NCI-H446 (cell line): Measurements from ENCODE around the gene TNFRSF17.
"Not testable (repeated sequence)": the region's sequence is repeated elsewhere in the genome, so short reads cannot be mapped to it uniquely, and the experiment has no call there.

Source experiments
- DNase-seq, 2 experiments: peaks; one replicate each; lab custom pipeline; 2025; lab: John Stamatoyannopoulos, UW

TNFRSF17 gene

DNA sequence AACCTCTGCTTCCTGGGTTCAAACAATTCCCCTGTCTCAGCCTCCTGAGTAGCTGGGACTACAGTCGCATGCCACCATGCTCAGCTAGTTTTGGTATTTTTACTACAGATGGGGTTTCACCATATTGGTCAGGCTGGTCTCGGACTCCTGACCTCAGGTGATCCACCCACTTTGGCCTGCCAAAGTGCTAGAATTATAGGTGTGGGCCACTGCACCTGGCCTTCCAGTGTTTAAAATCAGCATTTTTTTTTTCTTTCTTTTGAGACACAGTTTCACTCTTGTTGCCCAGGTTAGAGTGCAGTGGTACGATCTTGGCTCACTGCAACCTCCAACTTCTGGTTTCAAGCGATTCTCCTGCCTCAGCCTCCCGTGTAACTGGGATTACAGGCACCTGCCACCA, 5.3 kb downstream of the TNFRSF17 start:
- DNase-seq: not testable (repeated sequence)

DNA sequence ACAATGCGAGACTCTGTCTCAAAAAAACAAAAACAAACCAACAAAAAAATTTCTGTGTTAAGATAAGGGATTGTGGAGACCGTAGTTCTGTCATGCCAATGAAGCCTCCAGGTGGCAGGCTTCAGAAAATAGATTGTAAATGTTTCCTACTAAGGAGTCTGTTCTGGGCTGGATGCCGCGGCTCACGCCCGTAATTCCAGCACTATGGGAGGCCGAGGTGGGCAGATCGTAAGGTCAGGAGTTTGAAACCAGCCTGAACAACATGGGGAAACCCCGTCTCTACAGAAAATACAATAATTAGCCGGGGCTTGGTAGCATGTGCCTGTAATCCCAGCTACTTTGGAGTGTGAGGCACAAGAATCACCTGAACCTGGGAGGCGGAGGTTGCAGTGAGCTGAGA, 7.1 kb downstream of the TNFRSF17 start:
- DNase-seq: peak in 1 of 2 experiments; percentile 16

DNA sequence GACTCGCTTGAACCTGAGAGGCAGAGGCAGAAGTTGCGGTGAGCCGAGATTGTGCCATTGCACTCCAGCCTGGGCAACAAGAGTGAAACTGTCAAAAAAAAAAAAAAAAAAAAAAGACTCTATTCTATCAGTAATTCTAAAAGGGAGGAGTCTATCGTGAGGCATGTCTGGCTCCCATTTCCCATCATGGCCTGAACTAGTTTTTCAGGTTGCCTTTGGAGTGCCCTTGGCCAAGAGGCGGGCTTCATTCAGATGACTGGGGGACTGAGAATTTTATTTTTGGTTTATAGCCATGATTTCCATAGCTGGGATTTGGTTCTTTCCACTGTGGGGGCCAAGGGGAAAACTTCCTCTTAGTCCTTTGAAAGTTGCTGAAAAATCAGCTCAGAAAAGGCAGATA, 8.1 kb downstream of the TNFRSF17 start:
- no peak for DNase-seq

GRCh38 chr16:11976850-11977375, 11.9 kb downstream of the TNFRSF17 start:
- no peak for DNase-seq

GRCh38 chr16:11977376-11978041, 12.5 kb downstream of the TNFRSF17 start:
- peak in 1 of 2 experiments; percentile 24 for DNase-seq

DNA sequence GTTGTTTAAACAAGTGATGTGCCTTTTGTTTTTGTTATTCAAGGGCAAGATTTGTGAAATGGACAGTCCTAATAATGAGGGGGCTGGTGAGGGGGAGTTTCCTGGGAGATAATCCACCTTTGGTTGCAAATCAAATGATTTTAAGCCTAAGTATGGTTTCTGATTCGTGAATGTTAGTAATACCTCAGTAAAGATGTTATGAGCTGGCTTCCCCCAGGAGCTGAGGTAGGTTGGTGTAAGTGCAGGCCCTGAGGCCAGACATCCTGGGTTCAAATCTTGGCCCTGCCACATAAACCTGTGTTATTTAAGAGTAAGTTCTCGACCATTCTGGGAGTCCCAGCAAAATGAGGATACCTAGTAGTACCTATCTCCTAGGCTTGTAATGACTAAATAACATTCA, 13.1 kb downstream of the TNFRSF17 start:
- DNase-seq: no peak

- no peak for DNase-seq
These were observed 14.1 kb downstream of the TNFRSF17 start for GRCh38 chr16:11979013-11979672.

DNA sequence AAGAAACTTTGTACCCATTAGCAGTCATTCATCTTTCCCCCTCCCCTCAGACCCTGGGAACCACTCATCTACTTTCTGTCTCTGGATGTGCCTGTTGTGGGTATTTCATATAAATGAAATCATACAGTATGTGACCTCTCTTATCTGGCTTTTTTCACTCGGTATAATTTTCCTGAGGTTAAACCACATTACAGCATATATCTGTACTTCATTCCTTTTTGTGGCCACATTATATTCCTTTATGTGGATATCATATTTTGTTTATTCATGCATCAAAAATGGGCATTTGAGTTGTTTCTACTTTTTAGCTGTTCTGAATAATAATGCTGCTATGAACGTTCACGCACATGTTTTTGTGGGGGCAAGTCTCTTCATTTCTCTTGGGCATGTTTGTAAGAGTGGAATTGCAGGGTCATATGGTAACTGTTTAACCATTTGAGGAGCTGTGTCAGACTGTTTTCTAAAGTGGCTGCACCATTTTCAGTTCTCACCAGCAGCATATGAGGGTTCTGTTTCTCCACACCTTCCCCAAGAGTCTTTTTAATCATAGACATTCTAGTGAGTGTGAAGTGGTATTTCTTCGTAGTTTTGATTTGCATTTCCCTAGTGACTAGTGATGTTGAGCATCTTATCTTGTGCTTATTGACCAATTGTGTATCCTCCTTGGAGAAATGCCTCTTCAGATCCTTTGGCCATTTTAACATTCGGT, 15.3 kb downstream of the TNFRSF17 start:
- no peak for DNase-seq

- no peak for DNase-seq
These were observed 20.2 kb downstream of the TNFRSF17 start for GRCh38 chr16:11985250-11985649.

- DNase-seq: no peak
These were observed 21.6 kb downstream of the TNFRSF17 start for GRCh38 chr16:11986521-11987057.

- no peak for DNase-seq
These were observed 23.4 kb downstream of the TNFRSF17 start for GRCh38 chr16:11988258-11988978.

- DNase-seq: no peak
These were observed 25.8 kb downstream of the TNFRSF17 start for GRCh38 chr16:11990702-11991390.

- no peak for DNase-seq
These were observed 27.1 kb downstream of the TNFRSF17 start for GRCh38 chr16:11992008-11992584.

GRCh38 chr16:11992586-11993524, 27.8 kb downstream of the TNFRSF17 start:
- no peak for DNase-seq

DNA sequence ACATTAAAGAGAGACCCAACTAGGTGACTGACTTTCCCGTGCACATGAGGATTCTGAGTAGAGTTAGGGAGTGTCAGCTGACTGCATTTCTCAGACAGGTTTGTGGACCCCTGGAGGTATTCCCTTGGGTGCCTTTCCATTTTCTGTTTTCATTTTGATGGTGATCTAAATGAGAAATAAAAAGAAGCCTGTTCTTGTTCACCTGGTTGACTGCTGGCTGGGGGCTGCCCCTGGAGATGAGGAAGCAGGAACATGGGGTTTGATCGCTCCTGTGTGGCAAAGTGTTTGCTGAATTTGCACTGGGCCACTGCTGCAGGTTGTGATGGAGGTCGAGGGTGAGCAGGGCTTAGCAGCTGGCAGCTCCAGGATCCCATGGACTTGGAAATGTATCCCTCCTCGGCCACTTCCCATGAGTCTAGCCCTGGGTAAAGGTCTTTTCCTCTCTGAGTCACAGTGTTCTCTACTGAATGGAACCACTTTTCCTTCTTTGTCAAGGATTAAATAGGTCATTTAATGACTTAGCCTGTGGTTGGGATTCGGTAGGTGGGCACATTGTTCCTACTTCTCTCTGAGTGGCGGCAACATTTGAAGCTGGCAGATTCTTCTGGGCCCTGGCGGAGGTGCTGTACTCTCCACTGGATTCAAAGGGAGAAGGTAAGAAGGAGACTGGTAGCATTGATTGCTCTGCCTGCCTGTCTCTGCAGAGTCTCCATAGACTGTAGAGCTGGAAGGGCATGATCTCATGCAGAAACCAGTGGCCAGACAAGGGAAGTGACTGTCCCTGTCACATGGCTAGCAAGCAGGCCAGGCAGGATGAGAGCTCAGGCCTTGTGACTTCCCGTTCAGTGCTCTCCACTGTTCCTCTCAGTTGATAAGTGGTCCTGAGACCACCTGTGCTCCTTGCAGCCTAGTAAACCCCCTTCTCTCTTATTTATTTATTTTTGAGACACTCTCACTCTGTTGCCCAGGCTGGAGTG, 29.4 kb downstream of the TNFRSF17 start:
- no peak for DNase-seq

- DNase-seq: no peak
These were observed 31.7 kb downstream of the TNFRSF17 start for GRCh38 chr16:11996433-11997330.

DNA sequence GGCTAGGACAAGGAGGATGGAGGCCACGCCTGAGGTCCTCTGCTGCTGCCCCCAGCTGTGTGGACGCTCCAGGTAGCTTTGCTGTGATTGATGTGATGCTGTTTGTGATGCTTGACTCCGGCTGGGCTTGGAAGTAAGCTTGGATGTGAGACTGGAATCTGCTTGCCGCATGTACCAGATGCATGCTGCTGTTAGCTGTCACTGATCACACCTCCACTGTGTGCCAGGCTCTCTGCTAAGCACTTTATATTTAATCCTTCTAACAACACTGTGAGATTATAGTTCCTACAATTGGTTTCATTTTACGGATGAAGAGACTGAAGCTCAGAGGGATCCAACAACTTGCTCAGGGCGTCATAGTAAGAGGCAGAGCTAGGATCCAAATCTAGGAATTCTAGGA, 35.0 kb downstream of the TNFRSF17 start:
- no peak for DNase-seq
